H9 (cell line): ENCODE data around the gene ZNF736. TPM values are rescaled to one million over a fixed set of nuclear protein-coding genes. Genes with fewer than 3 reads are reported as not detected.

Experiments
- DNase-seq: peaks from one replicate; pipeline ENCODE4 v3.0.0-alpha.2; 2017
- H2AFZ ChIP-seq: one replicate; pipeline ENCODE4 v1.6.1; 2013; ENCODE audit warnings: mild to moderate bottlenecking, low read length, control low read depth, moderate library complexity
- H2AK5ac ChIP-seq: 2 replicates; pipeline ENCODE4 v1.6.1; 2013; ENCODE audit warnings: low read length, control low read depth, mixed read lengths; ENCODE audit not compliant: insufficient read length
- H2BK120ac ChIP-seq: one replicate; pipeline ENCODE4 v1.6.1; 2013; ENCODE audit warnings: low read depth, mild to moderate bottlenecking, low read length, control low read depth, inconsistent platforms; ENCODE audit not compliant: poor library complexity, severe bottlenecking
- H2BK12ac ChIP-seq: 2 replicates; pipeline ENCODE4 v1.6.1; 2013; ENCODE audit warnings: low read length, control low read depth, mixed read lengths, low read depth; ENCODE audit not compliant: insufficient read length
- H2BK15ac ChIP-seq: 2 replicates; pipeline ENCODE4 v1.6.1; 2013; ENCODE audit warnings: low read depth, low read length, control low read depth
- H2BK20ac ChIP-seq: one replicate; pipeline ENCODE4 v1.6.1; 2013; ENCODE audit warnings: low read depth, mild to moderate bottlenecking, low read length, control low read depth, inconsistent platforms; ENCODE audit not compliant: poor library complexity, severe bottlenecking
- H2BK5ac ChIP-seq: 2 replicates; pipeline ENCODE4 v1.6.1; 2013; ENCODE audit warnings: low read length, control low read depth, mixed read lengths; ENCODE audit not compliant: insufficient read length
- H3K14ac ChIP-seq: 2 replicates; pipeline ENCODE4 v1.6.1; 2013; ENCODE audit warnings: low read length, control low read depth; ENCODE audit not compliant: insufficient read depth
- H3K18ac ChIP-seq: 2 replicates; pipeline ENCODE4 v1.6.1; 2013; ENCODE audit warnings: low read depth, mild to moderate bottlenecking, mixed read lengths, low read length, control low read depth; ENCODE audit not compliant: insufficient read length
- H3K23ac ChIP-seq: 2 replicates; pipeline ENCODE4 v1.6.1; 2013; ENCODE audit warnings: low read length, control low read depth, mixed read lengths, low read depth; ENCODE audit not compliant: insufficient read length
- H3K23me2 ChIP-seq: 2 replicates; pipeline ENCODE4 v1.6.1; 2013; ENCODE audit warnings: low read depth, mild to moderate bottlenecking, mixed read lengths, low read length, control low read depth; ENCODE audit not compliant: insufficient read length, poor library complexity, severe bottlenecking
- H3K27ac ChIP-seq: 2 replicates; pipeline ENCODE4 v1.5.1; 2013; ENCODE audit warnings: low read length, control low read depth, mixed read lengths, low read depth; ENCODE audit not compliant: insufficient read length
- H3K27me3 ChIP-seq: 2 replicates; pipeline ENCODE4 v1.6.1; 2013; ENCODE audit warnings: low read length, control low read depth, inconsistent platforms; ENCODE audit not compliant: insufficient read depth
- H3K4ac ChIP-seq: 2 replicates; pipeline ENCODE4 v1.6.1; 2013; ENCODE audit warnings: low read depth, mild to moderate bottlenecking, control low read depth, inconsistent platforms, low read length, moderate library complexity
- H3K4me1 ChIP-seq: 2 replicates; pipeline ENCODE4 v1.6.1; 2013; ENCODE audit warnings: low read length, control low read depth, inconsistent platforms; ENCODE audit not compliant: insufficient read depth
- H3K4me2 ChIP-seq: 2 replicates; pipeline ENCODE4 v1.6.1; 2013; ENCODE audit warnings: low read length, control low read depth, mixed read lengths; ENCODE audit not compliant: insufficient read length, insufficient read depth
- H3K56ac ChIP-seq: 2 replicates; pipeline ENCODE4 v1.6.1; 2013; ENCODE audit warnings: low read depth, mild to moderate bottlenecking, mixed read lengths, low read length, control low read depth; ENCODE audit not compliant: insufficient read length
- H3K79me1 ChIP-seq: 2 replicates; pipeline ENCODE4 v1.6.1; 2013; ENCODE audit warnings: low read depth, mild to moderate bottlenecking, moderate library complexity, low read length, control low read depth, inconsistent platforms; ENCODE audit not compliant: insufficient read depth, poor library complexity, severe bottlenecking
- H3K79me2 ChIP-seq: 2 replicates; pipeline ENCODE4 v1.6.1; 2013; ENCODE audit warnings: low read length, control low read depth, inconsistent platforms; ENCODE audit not compliant: insufficient read depth
- H3K9ac ChIP-seq: 2 replicates; pipeline ENCODE4 v1.6.1; 2013; ENCODE audit warnings: low read length, control low read depth, mixed read lengths; ENCODE audit not compliant: insufficient read length; ENCODE audit errors: extremely low read depth
- H3K9me3 ChIP-seq: one replicate; pipeline ENCODE4 v1.6.1; 2013; ENCODE audit warnings: low read depth, low read length, inconsistent platforms; ENCODE audit not compliant: control insufficient read depth
- H3T11ph ChIP-seq: one replicate; pipeline ENCODE4 v1.6.1; 2013; ENCODE audit warnings: mild to moderate bottlenecking, low read length, control low read depth, inconsistent platforms
- H4K20me1 ChIP-seq: one replicate; pipeline ENCODE4 v1.6.1; 2013; ENCODE audit not compliant: control insufficient read depth, insufficient read length, insufficient read depth
- H4K5ac ChIP-seq: 2 replicates; pipeline ENCODE4 v1.6.1; 2013; ENCODE audit warnings: low read depth, mild to moderate bottlenecking, mixed read lengths, low read length, control low read depth; ENCODE audit not compliant: insufficient read length
- H4K8ac ChIP-seq: replicated peaks from 2 replicates; pipeline ENCODE4 v1.6.1; 2013; ENCODE audit warnings: low read length, control low read depth, mixed read lengths, low read depth; ENCODE audit not compliant: insufficient read length
- H4K91ac ChIP-seq: 2 replicates; pipeline ENCODE4 v1.6.1; 2013; ENCODE audit warnings: low read depth, mild to moderate bottlenecking, moderate library complexity, mixed read lengths, low read length, control low read depth; ENCODE audit not compliant: insufficient read length
- H3K27ac Mint-ChIP-seq, 3 experiments: 2 replicates in 2 of 3; 3 replicates in 1 of 3; pipeline ENCODE4 v1.8.0; 2020 to 2021; ENCODE audit warnings: mixed read lengths in 3 of 3, mild to moderate bottlenecking in 1 of 3, moderate library complexity in 1 of 3
- H3K27me3 Mint-ChIP-seq: 2 replicates; pipeline ENCODE4 v1.8.0; 2021; ENCODE audit warnings: low read depth, mild to moderate bottlenecking, moderate library complexity, mixed read lengths
- H3K36me3 Mint-ChIP-seq, 3 experiments: 2 replicates in 2 of 3; 3 replicates in 1 of 3; pipeline ENCODE4 v1.8.0; 2020 to 2021; ENCODE audit warnings: low read depth in 3 of 3, mixed read lengths in 3 of 3; ENCODE audit not compliant: insufficient read depth in 1 of 3
- H3K4me1 Mint-ChIP-seq, 2 experiments: 2 replicates each; pipeline ENCODE4 v1.8.0; 2020; ENCODE audit warnings: mixed read lengths in 2 of 2
- H3K4me3 Mint-ChIP-seq, 2 experiments: 2 replicates in 1 of 2; 3 replicates in 1 of 2; pipeline ENCODE4 v1.8.0; 2020 to 2021; ENCODE audit warnings: mild to moderate bottlenecking in 2 of 2, mixed read lengths in 2 of 2, moderate library complexity in 1 of 2
- H3K9me3 Mint-ChIP-seq, 2 experiments: 2 replicates in 1 of 2; 3 replicates in 1 of 2; pipeline ENCODE4 v1.8.0; 2020; ENCODE audit warnings: mild to moderate bottlenecking in 2 of 2, mixed read lengths in 2 of 2, moderate library complexity in 1 of 2
- CTCF ChIP-seq: fragments of 200-600 bp; sonication (generic); conservative IDR thresholded peaks from 3 replicates; pipeline ENCODE4 v1.8.0; 2021; ENCODE audit warnings: antibody characterized with exemption, mild to moderate bottlenecking
- whole genome bisulfite sequencing: extraction: QIAGEN DNeasy Blood & Tissue Kit; methylation state at CpG from one replicate; pipeline ENCODE4 v1.1.7; 2013; ENCODE audit warnings: missing lambda C conversion rate, low lambda C conversion rate, mixed read lengths; ENCODE audit not compliant: insufficient read length; ENCODE audit errors: extremely low coverage; 5-methylcytosine and 5-hydroxymethylcytosine counted together
- total RNA-seq: library from RNA; stranded (reverse); gene quantifications from 2 replicates; pipeline ENCODE4 v1.2.1, GENCODE V29; 2021

Gene ZNF736
- total RNA-seq, 1 experiment from 2014 or later = not detected

DNA sequence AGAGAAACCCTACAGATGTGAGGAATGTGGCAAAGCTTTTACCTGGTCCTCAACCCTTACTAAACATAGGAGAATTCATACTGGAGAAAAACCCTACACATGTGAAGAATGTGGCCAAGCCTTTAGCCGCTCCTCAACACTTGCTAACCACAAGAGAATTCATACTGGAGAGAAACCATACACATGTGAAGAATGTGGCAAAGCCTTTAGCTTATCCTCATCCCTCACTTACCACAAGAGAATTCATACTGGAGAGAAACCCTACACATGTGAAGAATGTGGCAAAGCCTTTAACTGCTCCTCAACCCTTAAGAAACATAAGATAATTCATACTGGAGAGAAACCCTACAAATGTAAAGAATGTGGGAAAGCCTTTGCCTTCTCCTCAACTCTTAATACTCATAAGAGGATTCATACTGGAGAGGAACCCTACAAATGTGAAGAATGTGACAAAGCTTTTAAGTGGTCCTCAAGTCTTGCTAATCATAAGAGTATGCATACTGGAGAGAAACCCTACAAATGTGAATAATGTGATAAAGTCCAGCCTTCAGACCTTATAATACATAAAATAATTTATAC, 47.3 kb upstream of the ZNF736 start:
- H3K4me2 ChIP-seq = no peak overlapping the region
- peaks cover 0 to 13% (median 7%) of the 10 kb centered on the region in 3 experiments; a peak in 5 of 7 replicates for H3K36me3 Mint-ChIP-seq
- H4K91ac ChIP-seq = no peak overlapping the region
- H3K4me3 Mint-ChIP-seq = no peak overlapping the region
- H2AFZ ChIP-seq = no peak overlapping the region
- no peaks in the 10 kb centered on the region for H4K20me1 ChIP-seq
- H3K14ac ChIP-seq = no peak overlapping the region
- no peaks in the 10 kb centered on the region; the same call in 1 of the 2 replicates for H3K27me3 Mint-ChIP-seq
- no peak overlapping the region for H2BK12ac ChIP-seq
- H3K9ac ChIP-seq = no peak overlapping the region
- H3K79me2 ChIP-seq = no peaks in the 10 kb centered on the region
- no peaks in the 10 kb centered on the region for H3K4me1 Mint-ChIP-seq
- no peaks in the 10 kb centered on the region for H3K4me1 ChIP-seq
- no peak overlapping the region for H2BK5ac ChIP-seq
- no peak overlapping the region for H3K56ac ChIP-seq
- TF ChIP-seq CTCF = no peak
- DNase-seq = no peak
- peaks cover 74 to 84% of the 10 kb centered on the region in 2 experiments for H3K9me3 Mint-ChIP-seq
- H3K27ac Mint-ChIP-seq = no peak overlapping the region
- no CpG with 5 or more reads among the region's 1 CpG for WGBS
- no peak overlapping the region for H4K5ac ChIP-seq
- H3T11ph ChIP-seq = no peak overlapping the region
- H4K8ac ChIP-seq = no peak overlapping the region
- no peak overlapping the region for H2BK120ac ChIP-seq
- no peaks in the 10 kb centered on the region for H3K23me2 ChIP-seq
- H3K23ac ChIP-seq = no peak overlapping the region
- no peak overlapping the region for H2AK5ac ChIP-seq
- no peak overlapping the region for H2BK15ac ChIP-seq
- H3K27ac ChIP-seq = no peak overlapping the region
- H3K4ac ChIP-seq = no peak overlapping the region
- H3K9me3 ChIP-seq = peaks cover 33% of the 10 kb centered on the region
- no peaks in the 10 kb centered on the region for H3K79me1 ChIP-seq
- H3K27me3 ChIP-seq = no peaks in the 10 kb centered on the region
- H3K18ac ChIP-seq = no peak overlapping the region
- no peak overlapping the region for H2BK20ac ChIP-seq
